ENCODE results near the gene PMEL. TPM values are rescaled to one million over a fixed set of nuclear protein-coding genes. Genes with fewer than 3 reads are reported as not detected.

PMEL gene
- total RNA-seq, result 8.6 and 15.3 TPM in 2 replicates
- polyA plus RNA-seq, result 27.9 and 34.2 TPM in 2 replicates

DNA sequence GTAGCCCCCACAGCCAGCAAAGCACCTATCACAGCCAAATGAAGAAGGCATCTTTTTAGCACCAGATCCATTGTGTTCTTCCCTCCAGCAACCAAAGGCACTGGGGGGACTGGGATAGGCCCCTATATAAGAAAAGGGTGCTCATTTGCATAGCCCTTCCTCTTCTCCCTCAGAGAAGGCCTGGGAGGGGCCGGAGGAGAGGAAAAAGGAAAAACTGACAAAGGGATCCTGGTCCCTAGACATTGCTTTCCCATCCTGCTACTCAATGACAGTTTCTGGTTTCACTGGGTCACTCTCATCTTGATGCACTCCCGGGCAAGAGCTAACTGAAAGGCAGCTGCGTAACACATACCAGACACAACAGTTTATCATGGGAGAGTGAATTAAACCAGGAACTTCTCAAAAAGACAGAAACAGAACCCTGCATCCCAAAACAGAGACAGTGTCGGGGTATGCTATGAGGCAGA, at the start of gene PMEL:
TSS of gene PMEL (minus strand) at position 102 of the 467 bp plus-strand sequence. CDS start at position 71, 31 bp downstream.
- Histone ChIP-seq H3K79me2 (peaks cover 31% of the 10 kb centered on the region), H3K27ac (peak within 1 kb of the TSS; percentile 90), H3K4me1 (ENCODE audit: insufficient read depth) (peaks cover 22% of the 10 kb centered on the region), H2AFZ (peak within 1 kb of the TSS; percentile 88), H3K4me2 (peak within 1 kb of the TSS; percentile 85), H3K36me3 (replicated peaks; ENCODE audit: insufficient read depth, low read depth) (no peaks in the 10 kb centered on the region), H3K9me2 (replicated peaks; ENCODE audit: insufficient read depth) (no peaks in the 10 kb centered on the region), H3K9me3 (ENCODE audit: low read depth) (no peaks in the 10 kb centered on the region), H3K4me3 (peak within 1 kb of the TSS; percentile 89), H3K27me3 (no peaks in the 10 kb centered on the region), H4K20me1 (ENCODE audit: insufficient read depth, poor library complexity, severe bottlenecking) (no peaks in the 10 kb centered on the region)
- DNase-seq (ENCODE audit: low spot score), result peak; percentile 32
- TF ChIP-seq, protein P1, sequence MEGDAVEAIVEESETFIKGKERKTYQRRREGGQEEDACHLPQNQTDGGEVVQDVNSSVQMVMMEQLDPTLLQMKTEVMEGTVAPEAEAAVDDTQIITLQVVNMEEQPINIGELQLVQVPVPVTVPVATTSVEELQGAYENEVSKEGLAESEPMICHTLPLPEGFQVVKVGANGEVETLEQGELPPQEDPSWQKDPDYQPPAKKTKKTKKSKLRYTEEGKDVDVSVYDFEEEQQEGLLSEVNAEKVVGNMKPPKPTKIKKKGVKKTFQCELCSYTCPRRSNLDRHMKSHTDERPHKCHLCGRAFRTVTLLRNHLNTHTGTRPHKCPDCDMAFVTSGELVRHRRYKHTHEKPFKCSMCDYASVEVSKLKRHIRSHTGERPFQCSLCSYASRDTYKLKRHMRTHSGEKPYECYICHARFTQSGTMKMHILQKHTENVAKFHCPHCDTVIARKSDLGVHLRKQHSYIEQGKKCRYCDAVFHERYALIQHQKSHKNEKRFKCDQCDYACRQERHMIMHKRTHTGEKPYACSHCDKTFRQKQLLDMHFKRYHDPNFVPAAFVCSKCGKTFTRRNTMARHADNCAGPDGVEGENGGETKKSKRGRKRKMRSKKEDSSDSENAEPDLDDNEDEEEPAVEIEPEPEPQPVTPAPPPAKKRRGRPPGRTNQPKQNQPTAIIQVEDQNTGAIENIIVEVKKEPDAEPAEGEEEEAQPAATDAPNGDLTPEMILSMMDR (IDR thresholded peaks at IDR 0.05; ENCODE audit: poor library complexity), result no peak
- no peak for TF ChIP-seq EZH2 (IDR thresholded peaks at IDR 0.05; ENCODE audit: borderline replicate concordance)
- TF ChIP-seq EZH2phosphoT487 (IDR thresholded peaks at IDR 0.05; ENCODE audit: low read depth, severe bottlenecking, unreplicated experiment), result no peak
- WGBS (ENCODE audit: low lambda C conversion rate, missing lambda C conversion rate), result 18% methylated on average over 4 of the region's 4 CpGs

DNA sequence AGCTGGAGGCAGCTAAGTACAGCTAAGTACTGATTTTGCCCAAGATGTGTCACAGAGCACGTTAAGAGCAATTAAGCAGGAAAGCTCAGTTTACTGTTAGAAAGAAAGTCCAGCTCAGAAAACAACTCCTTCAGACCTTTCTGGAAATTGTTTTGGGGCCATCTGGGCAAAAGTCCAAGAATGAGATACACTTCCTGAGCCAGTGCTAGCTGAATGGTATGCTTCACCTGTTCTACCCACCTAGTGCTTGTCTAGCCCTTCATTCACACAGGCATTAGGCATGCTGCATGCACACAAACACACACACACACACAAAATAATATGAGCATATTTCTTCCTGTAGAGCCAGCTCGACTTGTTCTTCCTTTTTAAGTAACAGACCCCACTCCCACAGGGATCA, 48.4 kb upstream of the PMEL start:
- WGBS (ENCODE audit: low lambda C conversion rate, missing lambda C conversion rate), result 63% methylated on average over 2 of the region's 2 CpGs
- H3K9me2 ChIP-seq (replicated peaks; ENCODE audit: insufficient read depth), result no peaks in the 10 kb centered on the region
- DNase-seq (ENCODE audit: low spot score), result peak; percentile 66
- H3K27me3 ChIP-seq, result no peaks in the 10 kb centered on the region
- no peaks in the 10 kb centered on the region for H3K9me3 ChIP-seq (ENCODE audit: low read depth)
- no peaks in the 10 kb centered on the region for H4K20me1 ChIP-seq (ENCODE audit: insufficient read depth, poor library complexity, severe bottlenecking)
- H3K4me2 ChIP-seq, result peak overlapping the region; percentile 57
- TF ChIP-seq EZH2phosphoT487 (IDR thresholded peaks at IDR 0.05; ENCODE audit: low read depth, severe bottlenecking, unreplicated experiment) (no peak), EZH2 (IDR thresholded peaks at IDR 0.05; ENCODE audit: borderline replicate concordance) (no peak)
- TF ChIP-seq, protein P1 (IDR thresholded peaks at IDR 0.05; ENCODE audit: poor library complexity), result no peak
- H3K79me2 ChIP-seq, result no peaks in the 10 kb centered on the region
- H3K4me1 ChIP-seq (ENCODE audit: insufficient read depth), result peaks cover 38% of the 10 kb centered on the region
- H3K27ac ChIP-seq, result peak overlapping the region; percentile 84
- H2AFZ ChIP-seq, result no peak overlapping the region
- H3K36me3 ChIP-seq (replicated peaks; ENCODE audit: insufficient read depth, low read depth), result no peaks in the 10 kb centered on the region
- no peak overlapping the region for H3K4me3 ChIP-seq

DNA sequence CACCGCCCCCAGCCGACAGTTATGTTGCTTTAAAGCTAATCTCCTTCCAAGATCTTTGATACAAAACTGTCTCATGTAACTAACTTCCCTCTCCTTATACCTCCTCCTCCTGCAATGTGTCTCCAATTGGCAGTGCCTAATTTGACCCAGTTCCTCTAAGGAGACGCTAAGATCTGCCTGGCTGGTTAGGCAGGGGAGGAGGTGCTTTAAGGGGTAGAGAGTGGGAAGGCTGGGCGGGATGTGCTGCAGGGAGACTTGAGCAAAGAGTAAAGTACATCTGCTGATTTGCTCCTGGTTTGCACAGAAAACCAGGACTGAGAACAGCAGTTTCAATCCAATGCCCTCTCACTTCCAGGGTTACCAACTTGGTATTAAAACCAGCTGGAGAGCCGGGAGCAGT, 47.6 kb upstream of the PMEL start:
- peak; percentile 29 for DNase-seq (ENCODE audit: low spot score)
- TF ChIP-seq EZH2phosphoT487 (IDR thresholded peaks at IDR 0.05; ENCODE audit: low read depth, severe bottlenecking, unreplicated experiment), result no peak
- H3K4me3 ChIP-seq, result no peak overlapping the region
- no peaks in the 10 kb centered on the region for H3K36me3 ChIP-seq (replicated peaks; ENCODE audit: insufficient read depth, low read depth)
- peaks cover 39% of the 10 kb centered on the region for H3K4me1 ChIP-seq (ENCODE audit: insufficient read depth)
- H3K9me3 ChIP-seq (ENCODE audit: low read depth), result no peaks in the 10 kb centered on the region
- 60% methylated on average over 5 of the region's 5 CpGs for WGBS (ENCODE audit: low lambda C conversion rate, missing lambda C conversion rate)
- H3K9me2 ChIP-seq (replicated peaks; ENCODE audit: insufficient read depth), result no peaks in the 10 kb centered on the region
- no peaks in the 10 kb centered on the region for H4K20me1 ChIP-seq (ENCODE audit: insufficient read depth, poor library complexity, severe bottlenecking)
- no peaks in the 10 kb centered on the region for H3K79me2 ChIP-seq
- no peak overlapping the region for H2AFZ ChIP-seq
- H3K27ac ChIP-seq, result peak overlapping the region; percentile 84
- H3K4me2 ChIP-seq, result peak overlapping the region; percentile 57
- no peaks in the 10 kb centered on the region for H3K27me3 ChIP-seq

DNA sequence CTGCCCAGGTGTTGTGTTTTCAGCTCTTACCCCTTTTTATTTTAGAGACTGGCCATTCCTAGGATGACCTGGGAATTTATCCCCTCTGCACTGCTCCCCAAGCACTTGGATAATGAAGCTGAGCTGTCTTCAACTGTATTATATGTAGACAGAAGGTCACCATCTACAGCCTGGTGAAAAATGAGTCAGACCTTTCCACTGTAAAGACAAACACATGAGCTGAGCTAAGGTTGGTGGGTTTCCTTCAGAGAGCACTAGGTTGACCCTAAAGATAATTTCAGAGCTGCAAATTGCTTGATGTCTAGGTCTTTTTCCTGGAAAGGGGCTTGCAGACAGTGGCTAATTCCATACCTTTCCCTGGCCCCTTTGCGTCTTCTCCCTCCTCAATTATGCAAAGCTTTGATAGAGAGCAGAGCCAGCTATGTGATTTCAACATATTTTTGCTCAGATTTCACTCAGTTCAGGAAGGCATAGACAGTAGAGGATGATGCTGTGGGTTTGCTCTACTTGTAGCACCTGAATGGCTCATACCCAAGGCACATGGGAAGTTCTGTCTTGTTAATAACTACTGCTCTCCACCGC, 45.8 kb upstream of the PMEL start:
- 74% methylated on average over 2 of the region's 2 CpGs for WGBS (ENCODE audit: low lambda C conversion rate, missing lambda C conversion rate)
- no peaks in the 10 kb centered on the region for H3K9me2 ChIP-seq (replicated peaks; ENCODE audit: insufficient read depth)
- no peaks in the 10 kb centered on the region for H3K79me2 ChIP-seq

More for the DNA sequence above, 45.8 kb upstream of the PMEL start:
- Histone ChIP-seq H3K27ac (peak overlapping the region; percentile 3), H3K9me3 (ENCODE audit: low read depth) (no peaks in the 10 kb centered on the region), H3K4me2 (no peak overlapping the region), H2AFZ (no peak overlapping the region), H4K20me1 (ENCODE audit: insufficient read depth, poor library complexity, severe bottlenecking) (no peaks in the 10 kb centered on the region), H3K4me1 (ENCODE audit: insufficient read depth) (peaks cover 39% of the 10 kb centered on the region), H3K4me3 (no peak overlapping the region), H3K27me3 (no peaks in the 10 kb centered on the region), H3K36me3 (replicated peaks; ENCODE audit: insufficient read depth, low read depth) (no peaks in the 10 kb centered on the region)
- peak; percentile 33 for DNase-seq (ENCODE audit: low spot score)
- TF ChIP-seq, protein P1 (IDR thresholded peaks at IDR 0.05; ENCODE audit: poor library complexity), result no peak
- TF ChIP-seq EZH2phosphoT487 (IDR thresholded peaks at IDR 0.05; ENCODE audit: low read depth, severe bottlenecking, unreplicated experiment) (no peak), EZH2 (IDR thresholded peaks at IDR 0.05; ENCODE audit: borderline replicate concordance) (no peak)
